ENCODE results near the gene ADAMTS10.
"Not testable (repeated sequence)": the region's sequence is repeated elsewhere in the genome, so short reads cannot be mapped to it uniquely, and the experiment has no call there.

ADAMTS10 gene

GRCh38 chr19:8610041-8610935 is at the start of gene ADAMTS10:
Gene ADAMTS10, minus strand, starts transcription at chr19:8610715. Its CDS starts 5,005 bp downstream, at chr19:8605710.
- peak; percentile 77 for DNase-seq

GRCh38 chr19:8659905-8660304 is 49.4 kb upstream of the ADAMTS10 start:
- no peak for DNase-seq

GRCh38 chr19:8657869-8658268 is 47.4 kb upstream of the ADAMTS10 start:
- no peak for DNase-seq

GRCh38 chr19:8655340-8655709 is 44.8 kb upstream of the ADAMTS10 start:
- no peak for DNase-seq

GRCh38 chr19:8654591-8655339 is 44.2 kb upstream of the ADAMTS10 start:
- DNase-seq: peak; percentile 73

GRCh38 chr19:8648240-8648639 is 37.7 kb upstream of the ADAMTS10 start:
- no peak for DNase-seq

- DNase-seq: no peak
Measured at GRCh38 chr19:8643860-8644653, 33.5 kb upstream of the ADAMTS10 start.

GRCh38 chr19:8642561-8642960 is 32.0 kb upstream of the ADAMTS10 start:
- DNase-seq: no peak

- no peak for DNase-seq
Measured at GRCh38 chr19:8641908-8642547, 31.5 kb upstream of the ADAMTS10 start.

GRCh38 chr19:8641221-8641907 is 30.8 kb upstream of the ADAMTS10 start:
- no peak for DNase-seq

- no peak for DNase-seq
Measured at GRCh38 chr19:8640402-8641004, 30.0 kb upstream of the ADAMTS10 start.

- no peak for DNase-seq
Measured at GRCh38 chr19:8639821-8640401, 29.4 kb upstream of the ADAMTS10 start.

- DNase-seq: no peak
Measured at GRCh38 chr19:8638078-8638619, 27.6 kb upstream of the ADAMTS10 start.

GRCh38 chr19:8637070-8637469 is 26.6 kb upstream of the ADAMTS10 start:
- not testable (repeated sequence) for DNase-seq

- DNase-seq: no peak
Measured at GRCh38 chr19:8635422-8635821, 24.9 kb upstream of the ADAMTS10 start.

GRCh38 chr19:8631425-8631819 is 20.9 kb upstream of the ADAMTS10 start:
- DNase-seq: peak; percentile 68

- DNase-seq: no peak
Measured at GRCh38 chr19:8630796-8631424, 20.4 kb upstream of the ADAMTS10 start.

GRCh38 chr19:8629996-8630683 is 19.6 kb upstream of the ADAMTS10 start, which contains the start of gene NFILZ:
Gene NFILZ, plus strand, starts transcription at chr19:8630633. Its CDS starts 46,133 bp downstream, at chr19:8676766.
- DNase-seq: no peak

- DNase-seq: no peak
Measured at GRCh38 chr19:8629184-8629583, 18.7 kb upstream of the ADAMTS10 start.

- DNase-seq: no peak
Measured at GRCh38 chr19:8626842-8627241, 16.3 kb upstream of the ADAMTS10 start.
